ENCODE results near the gene PKMYT1. TPM values are rescaled to one million over a fixed set of nuclear protein-coding genes. Genes with fewer than 3 reads are reported as not detected.

Gene PKMYT1
- total and polyA plus RNA-seq, 2 of the 4 experiments (the other 2 are of a cell fraction), result 1.8 to 14.9 TPM

- no peak overlapping the region for H3K4ac ChIP-seq (ENCODE audit: low read depth, low read length)
- no TSS peak for BruUV-seq (replicated peaks)
- no peak overlapping the region for H2BK20ac ChIP-seq (ENCODE audit: low read depth, low read length)
- intact Hi-C loops (cut with micrococcal nuclease), result no loop called here
- no peak overlapping the region for H3K9ac ChIP-seq (ENCODE audit: low read depth, low read length)
- H3K27me3 ChIP-seq (ENCODE audit: control insufficient read depth, insufficient read depth, low read length), result peaks cover 62% of the 10 kb centered on the region
- ChIA-PET CTCF (no interaction called here), POLR2A (ENCODE audit: unreplicated experiment) (no interaction called here)
- in situ Hi-C loops (cut with MboI; ENCODE audit: low sequenced_read_pairs), result no loop called here
- peak overlapping the region; percentile 81 for H2AFZ ChIP-seq (replicated peaks; ENCODE audit: low read length, poor library complexity)
- no peak overlapping the region for H3K56ac ChIP-seq (ENCODE audit: extremely low read depth, insufficient read depth, low read length)
- H2BK5ac ChIP-seq (ENCODE audit: low read depth, low read length, poor library complexity, severe bottlenecking), result no peak overlapping the region
- H2AK5ac ChIP-seq (ENCODE audit: low read depth, low read length), result no peak overlapping the region
- no peaks in the 10 kb centered on the region for H3K79me1 ChIP-seq (ENCODE audit: low read depth in 1 of 2, low read length in 2 of 2)
- H4K91ac ChIP-seq (ENCODE audit: insufficient read depth, low read depth, low read length), result no peak overlapping the region
- ATAC-seq (ENCODE audit: low read depth) (no peak), DNase-seq (no peak)
- peak overlapping the region; percentile 13 for H3K4me3 ChIP-seq (ENCODE audit: insufficient read depth, low read depth, low read length)
- no peak overlapping the region for H2AK9ac ChIP-seq (replicated peaks; ENCODE audit: low read depth, low read length, poor library complexity)
- dilution Hi-C loops (cut with HindIII; ENCODE audit: low sequenced_read_pairs, unreplicated experiment), result no loop called here
- no peak overlapping the region for H4K5ac ChIP-seq (ENCODE audit: low read depth, low read length)
- H3K23ac ChIP-seq (ENCODE audit: low read depth, low read length), result no peak overlapping the region
- H3K14ac ChIP-seq (replicated peaks; ENCODE audit: low read depth, low read length), result no peak overlapping the region
- no peak for TF ChIP-seq POLR2A (IDR thresholded peaks at IDR 0.05; ENCODE audit: low read depth, low read length)
- no peak for TF ChIP-seq MXI1 (IDR thresholded peaks at IDR 0.05; ENCODE audit: borderline replicate concordance, low read depth, low read length)
- TF ChIP-seq RCOR1 (IDR thresholded peaks at IDR 0.05; ENCODE audit: insufficient replicate concordance, low read length), result no peak
- no peak for TF ChIP-seq CHD1 (IDR thresholded peaks at IDR 0.05; ENCODE audit: low read depth, low read length)
- TF ChIP-seq RAD21 (IDR thresholded peaks at IDR 0.05; ENCODE audit: low read length), result no peak
- TF ChIP-seq ELK1 (IDR thresholded peaks at IDR 0.05; ENCODE audit: borderline replicate concordance, low read depth, low read length), result no peak
- no peak for TF ChIP-seq MAFK (IDR thresholded peaks at IDR 0.05; ENCODE audit: low read depth, low read length)
- TF ChIP-seq BHLHE40 (IDR thresholded peaks at IDR 0.05; ENCODE audit: low read depth, low read length), result no peak
- TF ChIP-seq FOS (IDR thresholded peaks at IDR 0.05; ENCODE audit: low read depth, low read length), result no peak
- no peak for TF ChIP-seq SMC3 (IDR thresholded peaks at IDR 0.05; ENCODE audit: low read depth, low read length)
- TF ChIP-seq RFX5 (IDR thresholded peaks at IDR 0.05; ENCODE audit: low read depth, low read length), result no peak
- no peak for TF ChIP-seq NFE2L2 (IDR thresholded peaks at IDR 0.05; ENCODE audit: low read depth, low read length)
- TF ChIP-seq MAZ (IDR thresholded peaks at IDR 0.05; ENCODE audit: borderline replicate concordance, low read depth, low read length), result no peak
- TF ChIP-seq USF2 (IDR thresholded peaks at IDR 0.05; ENCODE audit: low read depth, low read length), result no peak
- no peak for TF ChIP-seq CEBPB (IDR thresholded peaks at IDR 0.05; ENCODE audit: low read depth, low read length)
- TF ChIP-seq CTCF (conservative IDR thresholded peaks at IDR 0.05; ENCODE audit: low read depth, low read length), result no peak
- H3K4me1 ChIP-seq (ENCODE audit: control insufficient read depth, insufficient read depth, low read length), result peaks cover 3% of the 10 kb centered on the region; the same call in 1 of the 2 replicates
- H2BK120ac ChIP-seq (ENCODE audit: low read depth, low read length), result no peak overlapping the region
- peak overlapping the region; percentile 75; the same call in 1 of the 2 replicates for H3K4me2 ChIP-seq (ENCODE audit: low read depth, low read length)
- no peak overlapping the region for H3K27ac ChIP-seq (ENCODE audit: insufficient read depth, low read length)
- H4K20me1 ChIP-seq (ENCODE audit: insufficient read depth, low read length), result peaks cover 15% of the 10 kb centered on the region; the same call in 1 of the 2 replicates
- H3K9me3 ChIP-seq (ENCODE audit: control insufficient read depth, insufficient read depth, low read length), result no peaks in the 10 kb centered on the region; the same call in 1 of the 2 replicates
- H3K9me1 ChIP-seq (ENCODE audit: insufficient read depth, low read length), result 0 out of 2 replicates have a peak, but pooled peaks cover 2% of the 10 kb centered on the region
- no peak overlapping the region for H3K18ac ChIP-seq (ENCODE audit: low read depth, low read length)
- 3% methylated on average over 6 of the region's 40 CpGs; no CpG with 5 or more reads in 1 of the 2 experiments for whole genome bisulfite sequencing, 2 experiments (ENCODE audit: extremely low coverage in 2 of 2, insufficient read length in 1 of 2)
- no peak overlapping the region for H4K8ac ChIP-seq (ENCODE audit: low read depth in 2 of 2, low read length in 2 of 2)
- H3K36me3 ChIP-seq (ENCODE audit: control insufficient read depth, insufficient read depth, low read length), result no peaks in the 10 kb centered on the region
- H2BK15ac ChIP-seq (ENCODE audit: low read depth, low read length), result no peak overlapping the region
Measured at GRCh38 chr16:2963074-2963722, 17.0 kb downstream of the PKMYT1 start.
